HG02763 (cell line): ENCODE data around the gene HDAC8.
"Not testable (repeated sequence)": the region's sequence is repeated elsewhere in the genome, so short reads cannot be mapped to it uniquely, and the experiment has no call there.

ENCODE experiments used
- ATAC-seq: cut with Tn5 transposase; IDR thresholded peaks from one replicate; pipeline ENCODE4 v1.9.1; 2021; ENCODE audit warnings: mild to moderate bottlenecking, moderate library complexity; ENCODE audit not compliant: unreplicated experiment

The HDAC8 gene

DNA sequence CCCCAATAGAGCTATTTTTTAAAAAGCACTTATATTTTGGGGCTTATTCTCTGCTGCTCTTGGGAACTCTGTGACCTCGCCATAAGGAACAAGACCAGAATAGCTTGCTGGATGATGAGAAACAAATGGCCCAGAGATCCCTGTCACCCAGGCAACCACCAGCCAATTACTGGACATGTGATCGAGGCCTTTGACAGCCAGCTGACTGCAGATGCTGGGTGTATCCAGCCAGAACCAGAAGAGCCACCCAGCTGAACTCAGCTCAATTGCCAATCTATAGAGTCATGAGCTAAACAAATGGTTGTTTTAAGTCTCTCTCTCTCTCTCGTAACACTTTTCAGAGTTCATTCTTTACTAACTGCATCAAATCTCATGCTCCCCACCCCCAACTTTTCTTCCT, 242.5 kb downstream of the HDAC8 start:
- no peak for ATAC-seq

DNA sequence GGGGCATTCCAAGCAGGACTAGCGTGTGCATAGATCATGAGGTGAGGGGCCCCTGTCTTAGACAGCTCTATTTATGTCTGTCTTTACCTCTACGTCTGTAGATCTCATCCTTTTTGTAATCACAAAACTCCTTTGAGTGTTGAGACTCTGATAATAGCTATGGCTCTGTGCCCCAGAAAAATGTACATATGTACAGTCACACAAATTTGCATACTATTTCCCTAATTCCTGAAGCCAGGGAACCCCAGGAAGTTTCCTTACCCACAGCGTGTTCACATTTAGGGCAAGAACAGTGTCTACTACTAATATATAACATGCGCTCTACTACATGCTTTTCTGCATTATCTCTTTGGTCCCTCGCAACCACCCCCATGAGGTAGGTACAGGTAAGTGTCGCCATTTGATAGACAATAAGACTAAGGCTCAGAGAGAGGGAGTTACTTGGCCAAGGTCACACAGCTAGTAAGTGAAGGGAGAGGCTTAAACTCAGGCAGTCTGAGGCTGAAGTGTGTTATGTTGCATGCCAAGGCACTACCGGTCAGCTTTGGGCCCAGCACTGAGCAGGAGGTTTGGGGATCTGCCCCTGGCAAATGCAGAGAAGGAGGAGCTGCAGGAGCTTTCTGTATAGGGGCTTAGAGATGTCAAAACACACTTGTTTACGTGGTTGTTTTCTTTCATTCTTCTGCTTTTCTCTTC, 245.9 kb downstream of the HDAC8 start:
- no peak for ATAC-seq

DNA sequence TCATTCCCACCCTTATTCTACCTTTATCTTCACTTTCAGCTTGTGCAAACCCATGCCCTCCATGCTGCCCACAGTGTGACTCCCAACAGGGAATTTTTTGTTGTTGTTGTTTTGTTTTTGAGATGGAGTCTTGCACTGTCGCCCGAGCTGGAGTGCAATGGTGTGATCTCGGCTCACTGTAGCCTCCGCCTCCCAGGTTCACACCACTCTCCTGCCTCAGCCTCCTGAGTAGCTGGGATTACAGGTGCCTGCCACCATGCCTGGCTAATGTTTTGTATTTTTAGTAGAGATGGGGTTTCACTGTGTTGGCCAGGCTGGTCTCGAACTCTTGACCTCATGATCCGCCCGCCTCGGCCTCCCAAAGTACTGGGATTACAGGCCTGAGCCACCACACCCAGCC, 253.0 kb downstream of the HDAC8 start:
- ATAC-seq = not testable (repeated sequence)

DNA sequence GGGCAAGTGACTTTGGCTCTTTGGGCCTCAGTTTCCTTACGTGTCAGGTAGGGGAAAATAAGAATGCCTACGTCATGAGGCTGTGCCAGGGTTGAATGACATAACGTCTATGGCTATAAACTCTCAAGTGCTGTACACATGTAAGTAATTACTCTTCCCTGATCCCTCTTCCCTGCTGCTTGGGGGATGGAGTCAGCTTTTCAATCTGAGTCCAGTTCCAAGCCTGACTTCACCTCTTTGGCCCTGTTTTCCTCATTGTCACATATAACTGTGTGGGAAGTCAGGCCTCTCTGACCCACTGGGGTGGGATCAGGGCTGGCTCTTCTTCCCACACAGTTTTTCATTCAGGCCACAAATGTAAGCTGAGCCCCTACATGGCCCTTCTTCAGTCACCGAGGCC, 255.5 kb downstream of the HDAC8 start:
- ATAC-seq = no peak

DNA sequence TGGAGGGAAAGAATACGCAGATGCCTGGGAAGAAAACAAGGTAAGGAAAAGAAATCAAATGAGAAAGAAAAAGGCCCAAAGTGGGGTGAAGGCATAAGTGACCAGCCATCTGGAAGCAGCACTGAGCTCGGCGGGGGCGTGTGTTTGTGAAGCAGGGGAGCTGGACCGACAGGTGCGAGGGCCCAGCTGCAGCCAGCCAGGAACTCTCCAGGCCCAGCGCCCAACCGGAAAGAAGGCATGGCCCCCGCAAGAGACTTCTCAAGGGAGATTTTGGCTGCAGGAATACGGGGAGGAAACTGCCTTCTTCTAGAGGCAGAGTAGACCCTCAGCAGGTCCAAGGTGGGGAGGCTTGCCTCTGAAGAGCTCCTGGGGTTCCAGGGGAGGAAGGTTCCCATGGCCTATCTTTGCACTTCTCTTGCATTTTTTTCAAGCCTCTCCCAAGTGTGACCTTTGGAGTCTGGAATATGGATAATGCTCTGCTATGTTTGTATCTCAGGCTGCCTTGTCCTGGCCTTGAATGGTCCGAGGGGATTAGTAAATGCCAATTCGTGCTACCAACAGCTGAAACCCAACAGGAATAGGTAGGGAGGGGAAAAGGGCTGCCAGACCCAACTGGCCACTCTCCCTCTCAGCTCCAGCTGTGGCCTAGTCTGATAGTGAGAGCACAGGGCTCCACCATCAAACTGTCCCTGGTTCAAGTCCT, 256.1 kb downstream of the HDAC8 start:
- no peak for ATAC-seq

DNA sequence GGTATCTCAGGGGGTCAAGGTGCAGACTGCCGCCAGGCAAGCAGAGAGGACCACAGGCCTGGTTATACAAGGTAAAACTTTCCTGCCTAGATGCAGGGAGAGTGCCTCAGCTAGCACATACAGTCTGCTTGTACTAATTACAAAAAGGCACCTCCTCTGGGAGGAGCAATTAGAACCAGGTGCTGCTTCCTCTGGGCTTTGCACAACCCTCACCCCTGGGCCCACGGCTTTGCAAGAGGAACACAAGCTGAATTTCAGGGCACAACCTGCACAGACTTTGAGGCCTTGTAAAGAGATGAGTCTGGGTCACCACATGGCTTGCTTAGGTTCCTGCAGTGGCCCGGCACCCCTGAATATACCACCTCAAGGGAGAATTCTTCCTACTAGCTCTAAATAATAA, 257.8 kb downstream of the HDAC8 start:
- ATAC-seq = no peak

DNA sequence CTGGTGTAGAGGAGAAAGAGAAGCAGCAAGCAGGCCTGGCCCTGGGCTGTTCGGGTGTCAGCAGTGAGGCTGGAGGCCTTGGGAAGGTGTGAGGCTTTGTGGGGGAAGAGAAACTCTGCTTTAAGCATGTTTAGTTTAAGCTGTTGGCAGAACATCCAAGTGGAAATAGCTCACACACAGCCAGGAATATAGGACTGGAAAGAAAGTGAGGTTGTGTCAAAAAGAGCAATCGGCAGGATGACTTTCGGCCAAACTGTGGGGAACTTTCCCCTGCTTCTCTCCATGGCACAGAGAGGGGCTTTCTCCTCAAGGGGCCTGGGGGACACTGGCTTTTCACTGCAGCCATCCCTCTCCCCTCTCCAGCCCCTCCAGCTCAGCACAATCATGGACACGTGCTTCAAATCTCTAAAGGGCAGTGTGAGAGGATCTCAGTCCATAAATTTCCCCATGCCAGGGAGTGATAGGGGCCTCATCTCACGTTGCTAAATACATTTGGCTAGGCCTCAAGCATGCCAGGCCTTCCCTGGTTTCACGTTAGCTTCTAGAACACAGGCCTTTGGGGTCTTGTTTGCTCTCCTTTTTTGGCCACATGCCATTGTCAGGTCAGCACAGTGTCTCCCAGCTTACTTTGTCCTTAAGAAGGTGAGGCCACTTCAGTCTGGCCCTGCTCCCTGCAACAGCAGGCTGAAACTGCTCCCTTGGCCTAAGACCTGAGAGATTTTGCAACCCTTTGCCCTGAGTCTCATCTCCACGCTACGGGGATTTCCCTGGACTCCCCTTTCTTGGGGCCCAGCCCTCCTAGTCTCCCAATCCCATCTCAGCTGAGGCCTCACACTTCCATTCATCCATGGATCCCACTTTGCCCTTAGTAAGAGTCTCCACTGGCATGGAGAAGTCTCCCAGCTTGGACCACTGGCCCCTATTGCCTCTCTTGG, 258.7 kb downstream of the HDAC8 start:
- no peak for ATAC-seq

DNA sequence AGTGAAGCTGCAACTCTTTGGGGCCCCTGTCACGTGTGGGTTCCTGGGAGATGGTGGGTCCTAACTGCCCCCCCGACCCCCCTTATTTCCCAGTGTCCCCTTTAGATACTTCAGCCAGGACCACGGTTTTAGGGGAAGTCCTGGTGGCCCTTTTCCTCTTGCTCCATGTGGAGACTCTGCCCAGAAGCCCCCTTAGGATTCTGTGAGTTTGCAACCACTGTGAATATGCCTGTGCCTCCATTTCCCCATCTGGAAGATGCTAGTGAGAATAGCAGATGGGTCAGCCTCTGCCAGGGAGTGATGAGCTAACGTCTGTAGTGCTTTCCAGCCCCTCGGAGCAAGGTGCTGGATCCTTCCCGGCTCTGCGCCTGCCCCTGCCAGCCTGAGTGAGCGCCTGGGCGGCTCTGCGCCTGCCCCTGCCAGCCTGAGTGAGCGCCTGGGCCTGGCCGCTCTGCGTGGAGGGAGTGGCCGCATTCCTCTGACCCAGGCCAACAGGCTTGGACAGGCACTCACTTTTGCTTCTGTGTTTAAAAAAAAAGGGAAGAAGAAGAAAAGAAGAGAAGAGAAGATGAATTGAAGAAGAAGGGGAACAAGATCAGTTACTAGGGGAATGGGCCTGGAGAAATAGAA, 260.2 kb downstream of the HDAC8 start:
- no peak for ATAC-seq

DNA sequence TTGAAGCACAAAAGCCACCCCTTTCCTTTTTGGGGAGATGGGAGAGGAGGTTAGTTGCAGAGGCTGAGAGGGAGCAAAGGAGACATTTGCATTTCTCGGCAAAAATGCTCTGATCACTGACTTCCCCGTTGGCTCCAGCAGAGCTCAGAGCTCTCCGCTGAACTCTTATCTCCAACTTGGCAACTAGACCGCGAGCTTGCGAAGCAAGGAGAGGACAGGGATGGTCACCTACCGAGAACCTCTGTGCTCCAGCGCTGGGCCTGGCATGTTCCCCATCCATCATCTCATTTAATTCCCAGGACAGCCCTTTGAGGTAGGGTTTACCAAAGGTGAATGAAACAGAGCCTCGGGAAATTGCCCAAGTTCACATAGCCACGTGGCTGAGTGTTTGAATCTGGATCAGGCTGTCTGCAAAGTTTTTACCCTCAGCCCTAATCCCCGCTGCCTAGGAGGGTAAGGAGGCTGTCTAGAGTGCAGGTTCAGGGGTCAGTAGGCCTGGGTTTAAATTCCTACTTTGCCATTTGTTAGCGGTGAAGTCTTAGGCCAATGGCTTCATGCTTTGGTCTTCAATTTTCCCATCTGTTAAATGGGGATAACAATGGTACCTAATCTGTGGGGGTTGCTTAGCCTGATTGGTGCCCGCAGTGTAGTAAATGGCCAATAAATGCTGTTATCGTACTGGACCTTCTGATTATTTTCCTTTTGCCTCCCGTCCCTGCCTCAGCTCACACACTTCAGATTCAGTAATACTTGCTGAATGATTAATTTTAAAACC, 263.2 kb downstream of the HDAC8 start:
- no peak for ATAC-seq

DNA sequence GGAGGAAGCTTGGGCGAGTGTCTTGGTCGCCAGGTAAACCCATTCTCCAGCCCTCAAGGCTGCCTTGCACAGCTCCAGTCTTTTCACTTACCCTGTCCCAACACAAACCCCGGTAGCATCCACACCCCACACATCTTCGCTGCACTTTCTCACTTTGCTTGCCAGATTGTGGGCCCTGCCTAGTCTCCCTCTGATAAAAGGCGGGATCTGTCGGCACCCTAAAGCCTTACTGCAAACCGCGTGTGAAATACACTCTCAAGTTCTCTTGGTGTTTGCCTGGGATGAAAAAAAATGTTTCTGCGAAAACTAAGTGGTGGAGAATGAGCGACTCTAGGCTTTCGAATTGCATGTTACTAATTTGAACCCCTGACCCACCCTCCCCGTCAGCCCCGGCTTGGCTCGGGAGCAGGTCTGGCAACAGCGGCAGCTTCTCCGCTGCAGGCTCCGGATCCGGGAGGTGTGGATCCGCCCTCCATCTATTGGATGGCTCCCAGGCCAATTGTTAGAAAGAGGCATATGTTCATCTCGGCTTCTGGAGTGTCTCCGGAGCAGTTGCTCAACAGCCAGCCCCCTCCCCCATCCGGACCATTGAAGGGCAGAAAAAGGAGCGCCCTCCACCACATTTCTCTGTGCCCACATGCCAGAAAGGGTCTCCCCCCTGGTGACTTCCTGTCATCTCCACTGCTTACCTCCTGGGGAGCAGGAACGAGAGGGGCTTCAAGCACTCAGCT, 263.9 kb downstream of the HDAC8 start:
- no peak for ATAC-seq

DNA sequence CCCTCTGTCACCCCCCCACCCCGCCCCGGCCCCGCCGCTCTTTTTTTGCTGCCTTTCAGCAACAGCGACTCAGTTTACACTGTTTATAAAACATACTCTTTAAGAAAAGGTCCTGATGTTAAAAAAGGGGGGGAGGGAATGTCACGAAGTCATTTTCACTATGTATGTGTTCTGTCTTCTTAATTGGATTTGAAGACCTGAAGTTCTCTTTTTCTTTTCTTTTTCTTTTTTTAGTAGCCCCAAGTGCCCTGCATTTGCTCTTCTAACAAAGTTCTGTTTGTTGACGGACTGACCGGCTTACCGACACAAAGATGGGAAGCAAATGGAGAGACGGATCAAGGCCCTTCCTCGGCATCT, 264.5 kb downstream of the HDAC8 start:
- no peak for ATAC-seq

DNA sequence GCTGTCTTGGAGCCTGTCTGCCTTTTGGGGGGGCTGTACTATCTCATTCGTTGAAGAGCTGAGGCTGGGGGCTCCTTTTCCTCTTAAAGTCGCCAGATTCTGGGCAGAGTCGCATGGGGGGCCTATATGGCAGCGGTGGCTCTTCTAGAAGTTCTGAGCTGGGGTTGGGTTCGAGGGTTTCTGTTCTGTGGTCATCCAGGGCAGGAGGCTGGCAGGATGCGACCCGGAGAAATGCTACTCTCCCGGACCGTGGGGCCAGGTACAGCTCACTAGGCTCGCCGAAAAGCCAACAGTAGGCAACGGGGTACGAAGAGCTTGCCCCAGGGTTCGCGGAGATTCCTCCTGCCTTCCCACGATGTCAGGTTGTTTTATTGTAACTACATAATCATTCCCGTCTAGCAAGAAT, 265.0 kb downstream of the HDAC8 start:
- ATAC-seq = no peak

DNA sequence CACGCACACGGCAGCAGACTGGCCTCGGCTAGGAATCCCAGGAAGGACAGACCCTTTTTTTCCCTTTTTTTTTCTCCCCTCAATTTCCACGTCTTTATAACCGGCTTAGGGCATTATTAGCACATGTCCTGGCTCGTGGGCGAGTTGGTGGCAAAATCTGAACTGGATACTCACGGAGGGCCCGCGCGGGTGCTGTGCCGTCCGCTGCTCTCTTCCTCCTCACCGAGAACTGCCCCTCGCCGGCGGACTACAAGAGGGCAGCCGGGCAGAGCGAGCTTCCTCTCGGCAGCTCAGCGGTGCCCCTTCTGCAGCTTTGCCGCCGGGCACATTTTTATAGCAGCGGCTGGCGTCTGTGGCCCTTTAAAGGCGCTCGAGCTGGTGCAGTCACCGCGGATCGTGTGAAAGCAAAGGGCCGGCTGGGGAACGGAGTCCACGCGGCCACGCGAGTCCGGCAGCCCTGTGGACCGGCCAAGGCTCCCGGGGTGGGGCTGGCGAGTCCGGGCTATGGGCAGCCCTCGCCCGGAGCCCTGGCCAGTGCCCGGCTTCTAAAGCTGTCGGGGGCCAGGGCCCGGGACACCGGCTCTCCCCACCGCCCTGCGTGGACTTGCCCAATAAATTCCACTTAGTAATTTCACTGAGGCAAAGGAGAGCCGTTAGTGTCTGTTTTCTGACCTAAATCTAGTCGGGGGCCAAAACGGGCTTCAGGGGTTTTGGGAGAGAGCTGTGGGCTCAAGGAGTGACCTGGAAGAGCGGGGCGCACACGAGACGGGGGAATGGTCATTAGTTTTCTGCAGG, 265.6 kb downstream of the HDAC8 start:
- peak; percentile 60 for ATAC-seq

DNA sequence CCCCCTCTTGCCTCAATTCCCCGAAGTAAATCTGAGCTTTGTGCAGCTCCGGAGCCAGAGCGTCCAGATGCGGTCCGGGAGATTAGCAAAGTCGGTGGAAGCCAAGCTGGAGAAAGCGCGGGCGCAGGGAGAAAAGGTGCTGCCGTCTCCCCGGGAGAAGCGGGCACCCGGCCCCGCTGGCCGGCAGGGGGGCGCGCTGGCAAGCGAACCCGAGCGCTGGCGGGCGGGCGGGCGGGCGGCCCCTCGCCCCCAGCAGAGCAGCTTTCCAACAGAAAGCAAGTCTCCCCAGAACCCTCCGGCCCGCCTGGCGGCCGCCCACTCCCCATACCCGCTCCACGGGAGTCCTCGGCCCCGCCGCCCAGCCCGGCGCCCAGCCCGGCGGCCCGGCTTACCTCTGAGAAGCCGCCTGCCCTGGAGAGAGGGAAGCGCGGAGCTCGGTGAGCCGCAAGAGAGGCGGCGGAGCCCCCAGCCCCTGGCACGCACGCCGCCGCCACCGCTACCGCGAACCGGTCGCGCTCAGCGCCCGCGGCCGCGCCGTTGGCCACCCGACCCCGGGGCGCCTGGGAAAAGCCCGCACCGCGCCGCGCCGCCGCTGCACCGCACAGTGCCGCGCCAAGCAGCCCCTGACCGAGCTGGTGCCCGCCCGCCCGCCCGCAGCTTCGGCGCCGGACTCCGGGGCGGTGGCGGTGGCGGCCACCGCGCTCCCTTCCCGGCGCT, 266.4 kb downstream of the HDAC8 start:
- no peak for ATAC-seq

DNA sequence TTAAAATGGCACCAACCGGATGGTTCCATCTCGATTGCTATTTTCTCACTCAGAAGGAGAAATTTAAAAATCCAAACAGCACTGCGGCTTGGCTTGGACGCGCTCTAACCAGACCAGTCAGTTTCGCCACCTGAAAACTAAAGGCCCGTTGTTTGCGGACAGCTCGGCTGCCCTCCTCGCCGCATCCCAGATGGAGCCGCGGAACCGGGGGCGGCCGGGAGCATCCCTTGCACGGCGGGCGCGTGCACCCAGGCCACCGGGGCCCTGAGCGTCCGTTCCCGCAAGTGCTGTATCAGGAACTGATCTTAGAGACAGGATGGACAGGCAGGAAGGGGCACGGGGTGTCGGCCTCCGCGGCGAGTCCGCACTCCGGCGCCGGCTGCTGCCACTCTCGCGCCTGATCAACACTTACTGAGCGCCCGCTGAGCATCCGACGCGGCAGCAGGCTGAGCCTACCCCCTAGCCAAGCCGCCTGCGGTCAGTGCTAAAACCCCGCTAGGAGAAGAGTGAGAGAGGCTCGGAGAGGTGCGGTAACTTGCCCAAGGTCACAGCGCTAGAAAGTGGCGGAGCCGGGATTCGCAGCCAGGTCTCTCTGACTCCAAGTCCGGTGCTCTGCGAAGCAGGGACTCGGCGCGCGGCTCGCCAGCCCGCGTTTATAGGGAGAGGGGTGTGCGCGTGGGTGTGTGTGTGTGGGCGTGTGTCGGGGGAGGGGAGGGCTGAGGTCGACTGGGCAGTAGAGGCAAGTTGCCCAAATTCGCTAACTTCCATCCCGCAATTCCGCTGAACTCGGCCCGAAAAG, 267.2 kb downstream of the HDAC8 start, which contains the start of gene CITED1:
Gene CITED1 (minus strand): TSS at position 629 of the 799 bp plus-strand sequence. CDS start 3,045 bp downstream, outside the sequence.
- ATAC-seq = no peak

DNA sequence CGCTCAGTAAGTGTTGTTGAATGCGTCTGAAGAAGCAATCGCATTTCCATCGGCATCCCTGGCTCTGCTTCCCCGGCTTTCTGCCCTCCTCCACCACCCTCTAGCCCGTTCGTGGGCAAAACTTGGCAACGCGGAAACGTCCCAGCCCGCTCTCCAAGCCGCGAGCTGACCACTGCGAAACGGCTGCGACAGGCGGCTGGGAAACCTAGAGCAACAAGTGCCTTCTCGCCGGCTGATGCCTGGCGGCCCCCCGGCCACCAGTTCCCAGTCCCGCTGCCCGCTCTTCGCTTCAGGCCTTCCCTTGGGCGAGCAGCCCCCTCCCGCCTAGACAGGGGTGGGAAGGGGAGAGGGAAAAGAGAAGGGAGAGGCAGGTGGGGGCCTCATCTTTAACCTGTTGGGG, 267.8 kb downstream of the HDAC8 start:
- no peak for ATAC-seq

DNA sequence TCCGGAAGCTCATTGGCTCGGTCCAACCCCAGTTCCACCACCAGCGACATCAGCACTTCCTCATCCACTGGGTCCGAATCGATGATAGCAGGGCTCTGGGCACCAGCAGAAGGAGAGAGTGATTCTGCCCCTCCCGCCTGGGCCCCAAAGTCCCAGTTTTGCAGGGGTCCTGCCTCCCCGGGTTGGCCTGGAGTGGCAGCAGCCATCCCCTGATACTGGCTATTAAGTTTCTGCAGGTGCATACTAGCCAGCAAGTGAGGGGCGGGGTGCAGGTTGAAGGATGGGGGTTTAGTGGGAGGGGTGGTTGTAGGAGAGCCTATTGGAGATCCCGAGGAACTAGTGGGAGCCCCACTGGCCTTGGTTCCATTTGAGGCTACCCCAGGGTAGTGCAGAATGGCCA, 270.9 kb downstream of the HDAC8 start:
- ATAC-seq = no peak
